ENCODE data around the gene PRPF6.

DNA sequence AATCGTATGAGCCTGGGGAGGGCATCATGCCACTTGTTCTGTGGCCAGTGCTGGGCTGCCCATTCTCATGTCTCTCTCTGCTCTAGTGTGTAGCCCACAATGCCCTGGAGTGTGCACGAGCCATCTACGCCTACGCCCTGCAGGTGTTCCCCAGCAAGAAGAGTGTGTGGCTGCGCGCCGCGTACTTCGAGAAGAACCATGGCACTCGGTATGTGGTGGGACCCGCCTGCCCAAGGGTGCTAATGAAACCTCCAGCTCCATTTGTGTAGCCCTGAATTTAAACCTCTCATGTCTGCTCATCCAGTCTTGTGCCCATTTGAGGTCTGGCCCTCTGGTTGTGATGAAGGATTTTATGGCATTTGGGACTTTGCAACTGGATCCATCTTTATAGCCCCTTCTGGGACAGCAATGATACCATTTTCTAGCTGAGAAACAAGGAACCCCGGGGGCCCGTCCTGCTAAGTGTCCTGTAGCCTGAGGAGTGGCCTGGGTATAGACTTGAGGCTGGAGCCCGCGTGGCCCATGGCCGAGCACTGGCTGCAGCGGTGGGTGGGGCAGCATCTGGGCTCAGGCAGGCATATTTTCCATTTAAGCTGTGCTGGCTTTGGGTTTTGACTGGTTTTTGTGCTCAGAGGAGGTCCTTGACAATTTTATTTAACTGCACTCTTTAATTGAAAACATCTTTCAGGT is 41.9 kb downstream of the PRPF6 start:
- no peak for TF ChIP-seq EZH2 (IDR thresholded peaks at IDR 0.05; ENCODE audit: borderline replicate concordance, low read length)
- TF ChIP-seq, protein P1, sequence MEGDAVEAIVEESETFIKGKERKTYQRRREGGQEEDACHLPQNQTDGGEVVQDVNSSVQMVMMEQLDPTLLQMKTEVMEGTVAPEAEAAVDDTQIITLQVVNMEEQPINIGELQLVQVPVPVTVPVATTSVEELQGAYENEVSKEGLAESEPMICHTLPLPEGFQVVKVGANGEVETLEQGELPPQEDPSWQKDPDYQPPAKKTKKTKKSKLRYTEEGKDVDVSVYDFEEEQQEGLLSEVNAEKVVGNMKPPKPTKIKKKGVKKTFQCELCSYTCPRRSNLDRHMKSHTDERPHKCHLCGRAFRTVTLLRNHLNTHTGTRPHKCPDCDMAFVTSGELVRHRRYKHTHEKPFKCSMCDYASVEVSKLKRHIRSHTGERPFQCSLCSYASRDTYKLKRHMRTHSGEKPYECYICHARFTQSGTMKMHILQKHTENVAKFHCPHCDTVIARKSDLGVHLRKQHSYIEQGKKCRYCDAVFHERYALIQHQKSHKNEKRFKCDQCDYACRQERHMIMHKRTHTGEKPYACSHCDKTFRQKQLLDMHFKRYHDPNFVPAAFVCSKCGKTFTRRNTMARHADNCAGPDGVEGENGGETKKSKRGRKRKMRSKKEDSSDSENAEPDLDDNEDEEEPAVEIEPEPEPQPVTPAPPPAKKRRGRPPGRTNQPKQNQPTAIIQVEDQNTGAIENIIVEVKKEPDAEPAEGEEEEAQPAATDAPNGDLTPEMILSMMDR (conservative IDR thresholded peaks at IDR 0.05 in 1 of 2, IDR thresholded peaks at IDR 0.05 in 1 of 2; ENCODE audit: extremely low read depth in 1 of 2, insufficient read depth in 1 of 2, low read depth in 1 of 2, low read length in 2 of 2): no peak

All from mammary epithelial cell (primary cell).